K562 (cell line): ENCODE results near the gene TXN2. TPM values are rescaled to one million over a fixed set of nuclear protein-coding genes. Genes with fewer than 3 reads are reported as not detected.

Experiments used
- ATAC-seq: fragments of 200-7000 bp; cut with Tn5 transposase; 3 replicates; pipeline ENCODE4 v1.9.1; 2020; ENCODE audit warnings: moderate library complexity
- BruUV-seq: library from RNA; stranded (reverse); fragments of 400-500 nt; replicated peaks from 2 replicates; lab custom pipeline; 2021; lab: Mats Ljungman, UMichigan
- CTCF ChIA-PET: fragments of 300-600 bp; formaldehyde crosslinking; extraction: SDS; loops from one replicate; lab custom pipeline; 2021; ENCODE audit warnings: low intra/inter-chr PET ratio; lab: Yijun Ruan, JAX
- POLR2A ChIA-PET: fragments of 300-600, 350-650 bp; sonication (Branson Sonifier 250); formaldehyde crosslinking; extraction: SDS; loops from one replicate; lab custom pipeline; 2021; ENCODE audit warnings: antibody characterized with exemption, inconsistent platforms; lab: Yijun Ruan, JAX
- DNase-seq, 4 experiments: peaks; one replicate each; pipeline versions ENCODE4 v3.0.0 to v3.0.0-alpha.2; 2011 to 2018; ENCODE audit warnings: low spot score in 3 of 4, mixed read lengths in 3 of 4; ENCODE audit errors: extremely low read depth in 1 of 4
- FAIRE-seq: peaks from 2 replicates; lab custom pipeline; 2011; peaks lifted over from hg19 to GRCh38; lab: Jason Lieb, UNC
- H2AFZ ChIP-seq: 2 replicates; pipeline ENCODE4 v1.6.0; 2011; ENCODE audit warnings: low read depth, low read length, control low read depth, inconsistent platforms
- H3K27ac ChIP-seq: fragments of 200-600 bp; 3 replicates; pipeline ENCODE4 v1.8.0; 2011; ENCODE audit warnings: low read depth, mild to moderate bottlenecking, control low read depth, inconsistent platforms, low read length, moderate library complexity, mixed read lengths; ENCODE audit errors: extremely low read depth
- H3K27me3 ChIP-seq, 2 experiments: fragments of 300-600 bp in 1 of 2; 2 replicates in 1 of 2; 3 replicates in 1 of 2; pipeline versions ENCODE4 v1.6.0 to v1.8.0; 2011; ENCODE audit warnings: inconsistent platforms in 2 of 2, low read length in 2 of 2, mild to moderate bottlenecking in 1 of 2, mixed read lengths in 1 of 2, moderate library complexity in 1 of 2; ENCODE audit not compliant: control insufficient read depth in 2 of 2, insufficient read depth in 2 of 2
- H3K36me3 ChIP-seq: fragments of 300-600 bp; 3 replicates; pipeline ENCODE4 v1.8.0; 2011; ENCODE audit warnings: mild to moderate bottlenecking, low read length, inconsistent platforms; ENCODE audit not compliant: control insufficient read depth, insufficient read depth
- H3K4me1 ChIP-seq, 2 experiments: fragments of 200-600 bp in 1 of 2; replicated peaks in 1 of 2; 2 replicates in 1 of 2; 3 replicates in 1 of 2; pipeline versions ENCODE4 v1.5.1 to v1.8.0; 2011; ENCODE audit warnings: inconsistent platforms in 2 of 2, low read length in 2 of 2, mild to moderate bottlenecking in 1 of 2, mixed read lengths in 1 of 2, moderate library complexity in 1 of 2; ENCODE audit not compliant: control insufficient read depth in 2 of 2, insufficient read depth in 2 of 2
- H3K4me2 ChIP-seq: 2 replicates; pipeline ENCODE4 v1.6.1; 2011; ENCODE audit warnings: low read length, control low read depth, inconsistent platforms, mixed read lengths; ENCODE audit not compliant: insufficient read depth
- H3K4me3 ChIP-seq: fragments of 200-600 bp; sonication (generic), shearing (Covaris generic); 2 replicates; pipeline ENCODE4 v1.5.1; 2016; ENCODE audit warnings: control low read depth, inconsistent platforms
- H3K79me2 ChIP-seq: fragments of 200-600 bp; 3 replicates; pipeline ENCODE4 v1.8.0; 2011; ENCODE audit warnings: low read length, inconsistent platforms; ENCODE audit not compliant: control insufficient read depth, insufficient read depth
- H3K9ac ChIP-seq, 2 experiments: 2 replicates each; pipeline versions ENCODE4 v1.6.0 to v1.6.1; 2011; ENCODE audit warnings: low read depth in 2 of 2, low read length in 2 of 2, control low read depth in 1 of 2, inconsistent platforms in 1 of 2, mild to moderate bottlenecking in 1 of 2, mixed read lengths in 1 of 2; ENCODE audit not compliant: insufficient read depth in 1 of 2
- H3K9me1 ChIP-seq: one replicate; pipeline ENCODE4 v1.6.0; 2011; ENCODE audit warnings: inconsistent platforms, mild to moderate bottlenecking, low read length, moderate library complexity; ENCODE audit not compliant: control insufficient read depth, insufficient read depth
- H3K9me3 ChIP-seq: replicated peaks from 2 replicates; pipeline ENCODE4 v1.5.1; 2011; ENCODE audit warnings: low read depth, low read length, inconsistent platforms; ENCODE audit not compliant: control insufficient read depth, insufficient read depth
- H4K20me1 ChIP-seq: replicated peaks from 2 replicates; pipeline ENCODE4 v1.6.1; 2011; ENCODE audit warnings: low read length, inconsistent platforms, mixed read lengths; ENCODE audit not compliant: control insufficient read depth, insufficient read depth
- ARID1B ChIP-seq: fragments of 450-650 bp; IDR thresholded peaks from 2 replicates; pipeline ENCODE4 v1.6.1; 2016; ENCODE audit warnings: antibody characterized with exemption, mild to moderate bottlenecking, inconsistent platforms
- E2F3 ChIP-seq: fragments of 250-450 bp; sonication (Bioruptor Pico); IDR thresholded peaks from 2 replicates; pipeline ENCODE4 v1.4.0; 2020; ENCODE audit warnings: mild to moderate bottlenecking
- KDM5B ChIP-seq: fragments of 200-600 bp; sonication (generic); IDR thresholded peaks from 2 replicates; pipeline ENCODE4 v1.6.1; 2012; ENCODE audit warnings: low read depth, mild to moderate bottlenecking, moderate library complexity, low read length, control low read depth, inconsistent platforms; ENCODE audit not compliant: insufficient replicate concordance
- NFIC ChIP-seq: fragments of 450-650 bp; IDR thresholded peaks from 2 replicates; pipeline ENCODE4 v1.6.1; 2017; ENCODE audit warnings: mild to moderate bottlenecking, inconsistent platforms
- POLR3A ChIP-seq: IDR thresholded peaks from 2 replicates; pipeline ENCODE4 v1.6.1; 2011; ENCODE audit warnings: borderline replicate concordance, mild to moderate bottlenecking, moderate library complexity; ENCODE audit not compliant: insufficient read length, insufficient read depth; ENCODE audit errors: extremely low read depth
- PTBP1 ChIP-seq: fragments of 200-400 bp; formaldehyde crosslinking; IDR thresholded peaks from 2 replicates; pipeline ENCODE4 v1.6.1; 2017; ENCODE audit warnings: low read depth, low read length
- PYGO2 ChIP-seq: fragments of 450-650 bp; IDR thresholded peaks from 2 replicates; pipeline ENCODE4 v1.6.1; 2016; ENCODE audit warnings: mild to moderate bottlenecking, missing genetic modification characterization, moderate library complexity, missing compliant biosample characterization
- ZKSCAN1 ChIP-seq: fragments of 150-350 bp; IDR thresholded peaks from 2 replicates; pipeline ENCODE4 v1.6.1; 2016; ENCODE audit warnings: low read depth, low read length
- ZNF311 ChIP-seq: fragments of 250-450 bp; sonication (Bioruptor Pico); IDR thresholded peaks from 2 replicates; pipeline ENCODE4 v1.4.0; 2020; ENCODE audit warnings: mild to moderate bottlenecking, moderate library complexity
- WGBS: fragments of 100-300 bp; shearing (Covaris generic); methylation state at CpG from one replicate; pipeline ENCODE4 v1.1.6; 2016; ENCODE audit warnings: low coverage, mixed read lengths; ENCODE audit not compliant: insufficient coverage; ENCODE audit errors: missing lambda C conversion rate; 5-methylcytosine and 5-hydroxymethylcytosine counted together
- in situ Hi-C: fragments of 300-500 bp; cut with MboI; formaldehyde crosslinking; loops from 4 replicates; pipeline ENCODE4 v1.15.0; 2018; ENCODE audit warnings: inconsistent platforms, mixed read lengths
- intact Hi-C: fragments of 100-400 bp; cut with micrococcal nuclease; formaldehyde crosslinking; loops from 2 replicates; pipeline ENCODE4 v1.14.2; 2022
- polyA plus RNA-seq, 8 experiments: library from polyadenylated mRNA; depleted of rRNA in 4 of 8; stranded (reverse) in 5 of 8; unstranded in 3 of 8; fragments of >200 nt; fragmentation: Nextera tagmentation in 2 of 8; fragmentation: Illumina TruSeq in 1 of 8; extraction: Ambion mirVana in 2 of 8; extraction: Trizol in 1 of 8; gene quantifications; 2 replicates each; pipeline versions ENCODE4 v1.2.1 to v1.2.3, GENCODE V29; 2011 to 2014; ENCODE audit warnings: inconsistent platforms in 1 of 8, missing spikeins in 1 of 8
- total RNA-seq, 7 experiments: library from RNA; depleted of rRNA in 6 of 7; stranded (reverse); fragments of >200 nt in 6 of 7; fragmentation: Illumina TruSeq in 2 of 7; extraction: Trizol in 2 of 7; gene quantifications; 2 replicates each; pipeline versions ENCODE4 v1.2.1 to v1.2.3, GENCODE V29; 2011 to 2021; ENCODE audit warnings: low replicate concordance in 1 of 7
- TF ChIP-seq, protein P1 (sequence below): sonication (generic); formaldehyde crosslinking; IDR thresholded peaks from 2 replicates; pipeline ENCODE4 v1.8.0; 2022; ENCODE audit warnings: mild to moderate bottlenecking, missing genetic modification reagents

TXN2 gene
- total and polyA plus RNA-seq, 9 of the 15 experiments (the other 6 are each of a cell fraction or from before 2014, with no cell fraction given), result 48.5 to 399 (median 118) TPM

DNA sequence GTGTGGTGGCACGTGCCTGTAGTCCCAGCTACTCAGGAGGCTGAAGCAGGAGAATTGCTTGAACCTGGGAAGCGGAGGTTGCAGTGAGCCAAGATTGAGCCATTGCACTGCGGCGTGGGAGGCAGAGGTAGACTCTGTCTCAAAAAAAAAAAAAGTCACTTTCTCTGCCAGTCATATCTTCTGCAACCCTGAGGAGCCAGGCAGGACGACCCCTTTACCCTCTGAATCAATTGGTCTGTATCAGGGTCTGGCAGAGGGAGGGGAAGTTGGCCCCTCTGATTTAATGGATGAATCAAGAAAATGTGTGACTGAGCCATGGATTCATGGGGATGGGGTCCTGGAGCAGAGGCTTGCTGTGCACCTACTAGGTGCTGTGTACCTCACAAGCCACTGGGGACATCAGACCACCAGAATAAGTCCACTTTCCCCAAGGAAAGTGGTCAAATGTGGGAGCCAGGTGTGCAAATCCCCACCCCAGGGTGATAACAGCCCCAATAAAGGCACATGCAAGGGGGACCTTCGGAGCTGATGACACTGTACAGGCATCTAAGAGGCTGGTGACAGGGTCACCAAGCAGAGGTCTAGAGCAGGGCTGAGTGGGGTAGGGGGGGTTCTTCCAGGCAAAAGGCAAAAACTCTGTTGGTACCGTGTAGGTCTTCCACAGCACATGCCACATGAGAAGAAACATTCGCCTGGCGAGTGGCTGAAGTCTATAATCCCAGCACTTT is 29.0 kb downstream of the TXN2 start:
- H3K9me1 ChIP-seq, result no peaks in the 10 kb centered on the region
- FAIRE-seq (no peak), ATAC-seq (no peak), DNase-seq (no peak)
- peaks cover 17 to 32% of the 10 kb centered on the region in 2 experiments; a peak in 4 of 5 replicates for H3K4me1 ChIP-seq
- no peak overlapping the region; the same call in none of the 3 replicates for H3K27ac ChIP-seq
- no peak overlapping the region for H2AFZ ChIP-seq
- 0 out of 2 replicates have a peak overlapping the region, but pooled peaks have one; percentile 61 for H3K4me2 ChIP-seq
- H3K36me3 ChIP-seq, result no peaks in the 10 kb centered on the region
- H3K27me3 ChIP-seq, result no peaks in the 10 kb centered on the region
- no peaks in the 10 kb centered on the region for H4K20me1 ChIP-seq
- CTCF ChIA-PET, result no interaction called here
- POLR2A ChIA-PET, result interaction anchor here (0.6 to 1.3 kb wide), 4 partner anchors 15 to 124 kb away, joined by 3 to 4 read pairs (median 3); partner anchors contain the start of gene MYH9
- H3K9ac ChIP-seq, result no peak overlapping the region
- BruUV-seq, result no TSS peak
- no peaks in the 10 kb centered on the region for H3K79me2 ChIP-seq
- in situ Hi-C loops (no loop called here), intact Hi-C loops (loop anchor here (10.0 kb wide), 1 partner anchor 68 kb away; the partner anchor contains the start of gene MYH9)
- 63% methylated on average over 9 of the region's 9 CpGs for WGBS
- no peaks in the 10 kb centered on the region for H3K9me3 ChIP-seq
- no peak overlapping the region for H3K4me3 ChIP-seq
- TF ChIP-seq NFIC (0 out of 2 replicates have a peak, but pooled peaks have one; percentile 2), ZNF311 (CRISPR knock-in tag) (no peak), PYGO2 (tag) (no peak), ARID1B (0 out of 2 replicates have a peak, but pooled peaks have one; percentile 2), POLR3A (peak; percentile 13), PTBP1 (no peak), ZKSCAN1 (peak; percentile 91), KDM5B (peak; percentile 1), E2F3 (CRISPR knock-in tag) (no peak)
- TF ChIP-seq, protein P1, sequence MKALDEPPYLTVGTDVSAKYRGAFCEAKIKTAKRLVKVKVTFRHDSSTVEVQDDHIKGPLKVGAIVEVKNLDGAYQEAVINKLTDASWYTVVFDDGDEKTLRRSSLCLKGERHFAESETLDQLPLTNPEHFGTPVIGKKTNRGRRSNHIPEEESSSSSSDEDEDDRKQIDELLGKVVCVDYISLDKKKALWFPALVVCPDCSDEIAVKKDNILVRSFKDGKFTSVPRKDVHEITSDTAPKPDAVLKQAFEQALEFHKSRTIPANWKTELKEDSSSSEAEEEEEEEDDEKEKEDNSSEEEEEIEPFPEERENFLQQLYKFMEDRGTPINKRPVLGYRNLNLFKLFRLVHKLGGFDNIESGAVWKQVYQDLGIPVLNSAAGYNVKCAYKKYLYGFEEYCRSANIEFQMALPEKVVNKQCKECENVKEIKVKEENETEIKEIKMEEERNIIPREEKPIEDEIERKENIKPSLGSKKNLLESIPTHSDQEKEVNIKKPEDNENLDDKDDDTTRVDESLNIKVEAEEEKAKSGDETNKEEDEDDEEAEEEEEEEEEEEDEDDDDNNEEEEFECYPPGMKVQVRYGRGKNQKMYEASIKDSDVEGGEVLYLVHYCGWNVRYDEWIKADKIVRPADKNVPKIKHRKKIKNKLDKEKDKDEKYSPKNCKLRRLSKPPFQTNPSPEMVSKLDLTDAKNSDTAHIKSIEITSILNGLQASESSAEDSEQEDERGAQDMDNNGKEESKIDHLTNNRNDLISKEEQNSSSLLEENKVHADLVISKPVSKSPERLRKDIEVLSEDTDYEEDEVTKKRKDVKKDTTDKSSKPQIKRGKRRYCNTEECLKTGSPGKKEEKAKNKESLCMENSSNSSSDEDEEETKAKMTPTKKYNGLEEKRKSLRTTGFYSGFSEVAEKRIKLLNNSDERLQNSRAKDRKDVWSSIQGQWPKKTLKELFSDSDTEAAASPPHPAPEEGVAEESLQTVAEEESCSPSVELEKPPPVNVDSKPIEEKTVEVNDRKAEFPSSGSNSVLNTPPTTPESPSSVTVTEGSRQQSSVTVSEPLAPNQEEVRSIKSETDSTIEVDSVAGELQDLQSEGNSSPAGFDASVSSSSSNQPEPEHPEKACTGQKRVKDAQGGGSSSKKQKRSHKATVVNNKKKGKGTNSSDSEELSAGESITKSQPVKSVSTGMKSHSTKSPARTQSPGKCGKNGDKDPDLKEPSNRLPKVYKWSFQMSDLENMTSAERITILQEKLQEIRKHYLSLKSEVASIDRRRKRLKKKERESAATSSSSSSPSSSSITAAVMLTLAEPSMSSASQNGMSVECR (CRISPR knock-in tag), result no peak
